ENCODE results near the gene CD22.

- TF ChIP-seq EZH2 (IDR thresholded peaks at IDR 0.05; ENCODE audit: borderline replicate concordance, low read depth, low read length, severe bottlenecking) (no peak), POLR2AphosphoS5 (IDR thresholded peaks at IDR 0.05; ENCODE audit: insufficient read depth, low read depth, low read length) (no peak), CTCF (IDR thresholded peaks at IDR 0.05; ENCODE audit: extremely low read depth in 1 of 2, insufficient read depth in 1 of 2, low read depth in 1 of 2, low read length in 2 of 2) (no peak), POLR2A (IDR thresholded peaks at IDR 0.05; ENCODE audit: low read depth, low read length) (no peak), FOS (IDR thresholded peaks at IDR 0.05; ENCODE audit: borderline replicate concordance, insufficient read depth, low read length) (no peak), MAX (IDR thresholded peaks at IDR 0.05; ENCODE audit: insufficient read depth, insufficient read length) (no peak)
Measured at GRCh38 chr19:35388277-35389054, 59.5 kb downstream of the CD22 start.
